Activated CD4-positive, alpha-beta memory T cell treated with anti-CD3 and anti-CD28 coated beads, Interleukin-2, amount 10 ng/mL, durations not matched to agents 7 days and 5 days (primary cell): Measurements from ENCODE around the gene GET4. TPM values are rescaled to one million over a fixed set of nuclear protein-coding genes. Genes with fewer than 3 reads are reported as not detected.

Experiments
- CTCF ChIA-PET: fragments of 350-600 bp; sonication (Branson Sonifier 250); formaldehyde crosslinking; loops from one replicate; lab custom pipeline; 2021; ENCODE audit warnings: antibody characterized with exemption, inconsistent platforms; lab: Charles Lee
- POLR2A ChIA-PET: fragments of 350-600 bp; sonication (Branson Sonifier 250); formaldehyde crosslinking; loops from one replicate; lab custom pipeline; 2021; ENCODE audit warnings: antibody characterized with exemption; lab: Charles Lee
- DNase-seq: peaks from one replicate; pipeline ENCODE4 v3.0.0-alpha.2; 2020
- H3K27ac Mint-ChIP-seq: one replicate; pipeline ENCODE4 v1.8.0; 2021; ENCODE audit warnings: mild to moderate bottlenecking, mixed read lengths
- H3K27me3 Mint-ChIP-seq: one replicate; pipeline ENCODE4 v1.8.0; 2021; ENCODE audit warnings: mixed read lengths
- H3K36me3 Mint-ChIP-seq: one replicate; pipeline ENCODE4 v1.8.0; 2021; ENCODE audit warnings: low read depth, mixed read lengths
- H3K4me1 Mint-ChIP-seq: one replicate; pipeline ENCODE4 v1.8.0; 2021; ENCODE audit warnings: mixed read lengths
- H3K4me3 Mint-ChIP-seq: one replicate; pipeline ENCODE4 v1.8.0; 2021; ENCODE audit warnings: mild to moderate bottlenecking, mixed read lengths
- H3K9me3 Mint-ChIP-seq: one replicate; pipeline ENCODE4 v1.8.0; 2021; ENCODE audit warnings: mixed read lengths
- total RNA-seq, 2 experiments: library from RNA; stranded (reverse); gene quantifications; one replicate each; pipeline ENCODE4 v1.2.3, GENCODE V29; 2021

GET4 gene
- total RNA-seq, 2 experiments from 2014 or later = 32.6 to 38.2 TPM

- Mint-ChIP-seq H3K9me3 (no peaks in the 10 kb centered on the region), H3K4me3 (no peak overlapping the region), H3K27ac (no peak overlapping the region), H3K4me1 (peaks cover 9% of the 10 kb centered on the region), H3K36me3 (no peaks in the 10 kb centered on the region), H3K27me3 (peaks cover 9% of the 10 kb centered on the region)
- DNase-seq = no peak
- ChIA-PET CTCF (interaction anchor here (0.9 kb wide), 1 partner anchor 38 kb away, joined by 9 read pairs; no protein-coding TSS in a partner anchor), POLR2A (interaction anchor here (1.1 to 2.2 kb wide), 2 partner anchors 9 to 61 kb away, joined by 3 to 7 read pairs; partner anchors contain the start of gene COX19)
Observed at GRCh38 chr7:913736-914520, 37.6 kb downstream of the GET4 start.

GRCh38 chr7:914521-915194 lies 38.3 kb downstream of the GET4 start:
- ChIA-PET CTCF (no interaction called here), POLR2A (interaction anchor here (2.2 kb wide), 1 partner anchor 8 kb away, joined by 7 read pairs; no protein-coding TSS in a partner anchor)
- no peak overlapping the region for H3K4me3 Mint-ChIP-seq
- DNase-seq = no peak
- H3K36me3 Mint-ChIP-seq = no peaks in the 10 kb centered on the region
- peaks cover 11% of the 10 kb centered on the region for H3K4me1 Mint-ChIP-seq
- no peak overlapping the region for H3K27ac Mint-ChIP-seq
- H3K9me3 Mint-ChIP-seq = no peaks in the 10 kb centered on the region
- peaks cover 10% of the 10 kb centered on the region for H3K27me3 Mint-ChIP-seq

- H3K4me3 Mint-ChIP-seq = no peak overlapping the region
- no peaks in the 10 kb centered on the region for H3K9me3 Mint-ChIP-seq
- H3K27me3 Mint-ChIP-seq = peaks cover 2% of the 10 kb centered on the region
- POLR2A ChIA-PET = no interaction called here
- no peak for DNase-seq
- H3K36me3 Mint-ChIP-seq = no peaks in the 10 kb centered on the region
- H3K27ac Mint-ChIP-seq = no peak overlapping the region
- CTCF ChIA-PET = no interaction called here
- peaks cover 4% of the 10 kb centered on the region for H3K4me1 Mint-ChIP-seq
Observed at GRCh38 chr7:915291-916218, 39.2 kb downstream of the GET4 start.

- H3K4me1 Mint-ChIP-seq = peaks cover 12% of the 10 kb centered on the region
- no peak overlapping the region for H3K27ac Mint-ChIP-seq
- CTCF ChIA-PET = no interaction called here
Observed at GRCh38 chr7:916291-916941, 40.1 kb downstream of the GET4 start.

GRCh38 chr7:917255-918117 lies 41.1 kb downstream of the GET4 start:
- Mint-ChIP-seq H3K4me3 (no peak overlapping the region), H3K36me3 (no peaks in the 10 kb centered on the region), H3K27ac (no peak overlapping the region), H3K9me3 (no peaks in the 10 kb centered on the region), H3K27me3 (peaks cover 7% of the 10 kb centered on the region), H3K4me1 (peaks cover 18% of the 10 kb centered on the region)
- no peak for DNase-seq
- ChIA-PET POLR2A (no interaction called here), CTCF (no interaction called here)

More at GRCh38 chr7:916291-916941, 40.1 kb downstream of the GET4 start:
- H3K36me3 Mint-ChIP-seq = no peaks in the 10 kb centered on the region
- H3K9me3 Mint-ChIP-seq = no peaks in the 10 kb centered on the region
- H3K4me3 Mint-ChIP-seq = no peak overlapping the region
- H3K27me3 Mint-ChIP-seq = peaks cover 7% of the 10 kb centered on the region
- DNase-seq = no peak
- POLR2A ChIA-PET = no interaction called here

GRCh38 chr7:918118-918425 lies 41.7 kb downstream of the GET4 start:
- H3K4me3 Mint-ChIP-seq = no peak overlapping the region
- ChIA-PET POLR2A (no interaction called here), CTCF (no interaction called here)
- H3K27me3 Mint-ChIP-seq = peaks cover 7% of the 10 kb centered on the region
- H3K9me3 Mint-ChIP-seq = no peaks in the 10 kb centered on the region
- DNase-seq = no peak
- peaks cover 23% of the 10 kb centered on the region for H3K4me1 Mint-ChIP-seq
- peaks cover 3% of the 10 kb centered on the region for H3K36me3 Mint-ChIP-seq
- H3K27ac Mint-ChIP-seq = no peak overlapping the region

- ChIA-PET POLR2A (no interaction called here), CTCF (no interaction called here)
- Mint-ChIP-seq H3K27me3 (peaks cover 7% of the 10 kb centered on the region), H3K9me3 (no peaks in the 10 kb centered on the region), H3K4me3 (no peak overlapping the region), H3K4me1 (peaks cover 28% of the 10 kb centered on the region), H3K36me3 (peaks cover 5% of the 10 kb centered on the region), H3K27ac (no peak overlapping the region)
- DNase-seq = no peak
Observed at GRCh38 chr7:918441-919113, 42.2 kb downstream of the GET4 start.

- CTCF ChIA-PET = no interaction called here
- Mint-ChIP-seq H3K4me1 (peaks cover 30% of the 10 kb centered on the region), H3K27ac (no peak overlapping the region)
Observed at GRCh38 chr7:919114-919442, 42.7 kb downstream of the GET4 start.

GRCh38 chr7:919924-920341 lies 43.6 kb downstream of the GET4 start:
- Mint-ChIP-seq H3K27ac (no peak overlapping the region), H3K4me1 (peaks cover 37% of the 10 kb centered on the region), H3K36me3 (peaks cover 5% of the 10 kb centered on the region), H3K9me3 (no peaks in the 10 kb centered on the region), H3K27me3 (peaks cover 7% of the 10 kb centered on the region), H3K4me3 (no peak overlapping the region)
- ChIA-PET CTCF (no interaction called here), POLR2A (interaction anchor here (4.2 kb wide), 1 partner anchor 54 kb away, joined by 54 read pairs; the partner anchor contains the start of gene COX19)
- DNase-seq = no peak

More at GRCh38 chr7:919114-919442, 42.7 kb downstream of the GET4 start:
- Mint-ChIP-seq H3K36me3 (peaks cover 5% of the 10 kb centered on the region), H3K4me3 (no peak overlapping the region), H3K9me3 (no peaks in the 10 kb centered on the region), H3K27me3 (peaks cover 7% of the 10 kb centered on the region)
- DNase-seq = no peak
- POLR2A ChIA-PET = no interaction called here

GRCh38 chr7:920351-921070 lies 44.2 kb downstream of the GET4 start:
- no peak overlapping the region for H3K27ac Mint-ChIP-seq
- H3K4me3 Mint-ChIP-seq = no peak overlapping the region
- CTCF ChIA-PET = no interaction called here
- POLR2A ChIA-PET = interaction anchor here (4.2 kb wide), 1 partner anchor 53 kb away, joined by 54 read pairs; the partner anchor contains the start of gene COX19
- DNase-seq = no peak
- no peaks in the 10 kb centered on the region for H3K9me3 Mint-ChIP-seq
- peaks cover 5% of the 10 kb centered on the region for H3K36me3 Mint-ChIP-seq
- H3K4me1 Mint-ChIP-seq = peaks cover 37% of the 10 kb centered on the region
- H3K27me3 Mint-ChIP-seq = peaks cover 7% of the 10 kb centered on the region

GRCh38 chr7:921071-921461 lies 44.7 kb downstream of the GET4 start:
- Mint-ChIP-seq H3K36me3 (peaks cover 5% of the 10 kb centered on the region), H3K27me3 (peaks cover 10% of the 10 kb centered on the region), H3K4me1 (peaks cover 40% of the 10 kb centered on the region), H3K27ac (no peak overlapping the region), H3K9me3 (no peaks in the 10 kb centered on the region), H3K4me3 (no peak overlapping the region)
- no peak for DNase-seq
- ChIA-PET CTCF (no interaction called here), POLR2A (interaction anchor here (4.2 kb wide), 1 partner anchor 53 kb away, joined by 54 read pairs; the partner anchor contains the start of gene COX19)
